ENCODE measurements around the gene ACTMAP.

- TF ChIP-seq, protein P1, sequence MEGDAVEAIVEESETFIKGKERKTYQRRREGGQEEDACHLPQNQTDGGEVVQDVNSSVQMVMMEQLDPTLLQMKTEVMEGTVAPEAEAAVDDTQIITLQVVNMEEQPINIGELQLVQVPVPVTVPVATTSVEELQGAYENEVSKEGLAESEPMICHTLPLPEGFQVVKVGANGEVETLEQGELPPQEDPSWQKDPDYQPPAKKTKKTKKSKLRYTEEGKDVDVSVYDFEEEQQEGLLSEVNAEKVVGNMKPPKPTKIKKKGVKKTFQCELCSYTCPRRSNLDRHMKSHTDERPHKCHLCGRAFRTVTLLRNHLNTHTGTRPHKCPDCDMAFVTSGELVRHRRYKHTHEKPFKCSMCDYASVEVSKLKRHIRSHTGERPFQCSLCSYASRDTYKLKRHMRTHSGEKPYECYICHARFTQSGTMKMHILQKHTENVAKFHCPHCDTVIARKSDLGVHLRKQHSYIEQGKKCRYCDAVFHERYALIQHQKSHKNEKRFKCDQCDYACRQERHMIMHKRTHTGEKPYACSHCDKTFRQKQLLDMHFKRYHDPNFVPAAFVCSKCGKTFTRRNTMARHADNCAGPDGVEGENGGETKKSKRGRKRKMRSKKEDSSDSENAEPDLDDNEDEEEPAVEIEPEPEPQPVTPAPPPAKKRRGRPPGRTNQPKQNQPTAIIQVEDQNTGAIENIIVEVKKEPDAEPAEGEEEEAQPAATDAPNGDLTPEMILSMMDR (IDR thresholded peaks at IDR 0.05; ENCODE audit: insufficient read depth, low read depth, low read length), result no peak
- no peak for TF ChIP-seq EZH2 (IDR thresholded peaks at IDR 0.05; ENCODE audit: insufficient read depth, low read length)
Observed at GRCh38 chr19:40721936-40722661, 28.2 kb downstream of the ACTMAP start.

All from astrocyte (in vitro differentiated cells and primary cell).